GM12878 (cell line): ENCODE results near the gene ISOC2. TPM values are rescaled to one million over a fixed set of nuclear protein-coding genes. Genes with fewer than 3 reads are reported as not detected.

ENCODE experiments used
- ATAC-seq: fragments of 200-7000 bp; cut with Tn5 transposase; 3 replicates; pipeline ENCODE4 v1.9.1; 2020; ENCODE audit warnings: mild to moderate bottlenecking, moderate library complexity
- BruUV-seq: library from RNA; stranded (reverse); fragments of 400-500 nt; replicated peaks from 2 replicates; lab custom pipeline; 2021; lab: Mats Ljungman, UMichigan
- CTCF ChIA-PET: fragments of 300-600 bp; sonication (Branson Sonifier 250); formaldehyde crosslinking; extraction: SDS; loops from one replicate; lab custom pipeline; 2021; ENCODE audit warnings: inconsistent platforms; lab: Yijun Ruan, JAX
- POLR2A ChIA-PET: fragments of 350-600 bp; formaldehyde crosslinking; extraction: SDS; loops from one replicate; lab custom pipeline; 2021; ENCODE audit warnings: inconsistent platforms; lab: Charles Lee
- RAD21 ChIA-PET: fragments of 300-600 bp; sonication (Branson Sonifier 250); formaldehyde crosslinking; loops from one replicate; lab custom pipeline; 2023; ENCODE audit warnings: antibody characterized with exemption; ENCODE audit not compliant: unreplicated experiment; lab: Charles Lee
- SMC1A ChIA-PET: fragments of 300-600 bp; sonication (Branson Sonifier 250); formaldehyde crosslinking; loops from one replicate; lab custom pipeline; 2023; ENCODE audit not compliant: unreplicated experiment, uncharacterized antibody; lab: Charles Lee
- DNase-seq: peaks from one replicate; pipeline ENCODE4 v3.0.0-alpha.2; 2011; ENCODE audit warnings: low read depth, low spot score
- FAIRE-seq: peaks from 3 replicates; lab custom pipeline; 2011; peaks lifted over from hg19 to GRCh38; lab: Jason Lieb, UNC
- H2AFZ ChIP-seq: 2 replicates; pipeline ENCODE4 v1.6.0; 2011; ENCODE audit warnings: low read depth, low read length, control low read depth; ENCODE audit not compliant: control insufficient read depth
- H3K27ac ChIP-seq: 2 replicates; pipeline ENCODE4 v1.5.1; 2011; ENCODE audit warnings: control low read depth; ENCODE audit not compliant: control insufficient read depth, insufficient read depth
- H3K27me3 ChIP-seq, 2 experiments: replicated peaks in 1 of 2; 2 replicates each; pipeline versions ENCODE4 v1.6.0 to v1.6.1; 2011; ENCODE audit warnings: low read length in 1 of 2; ENCODE audit not compliant: control insufficient read depth in 2 of 2, insufficient read depth in 2 of 2
- H3K36me3 ChIP-seq, 2 experiments: 2 replicates each; pipeline ENCODE4 v1.5.1; 2011; ENCODE audit warnings: low read length in 1 of 2; ENCODE audit not compliant: control insufficient read depth in 2 of 2, insufficient read depth in 2 of 2
- H3K4me1 ChIP-seq: 2 replicates; pipeline ENCODE4 v1.6.1; 2011; ENCODE audit warnings: mild to moderate bottlenecking, low read length, moderate library complexity, mixed read lengths; ENCODE audit not compliant: control insufficient read depth, insufficient read depth
- H3K4me2 ChIP-seq: 2 replicates; pipeline ENCODE4 v1.6.0; 2011; ENCODE audit warnings: control low read depth; ENCODE audit not compliant: control insufficient read depth, insufficient read depth
- H3K4me3 ChIP-seq: fragments of 200-600 bp; sonication (generic); 2 replicates; pipeline ENCODE4 v1.5.1; 2016
- H3K79me2 ChIP-seq: 2 replicates; pipeline ENCODE4 v1.6.0; 2011; ENCODE audit warnings: low read length; ENCODE audit not compliant: control insufficient read depth, insufficient read depth
- H3K9ac ChIP-seq: 2 replicates; pipeline ENCODE4 v1.8.0; 2011; ENCODE audit warnings: low read length, control low read depth, mixed read lengths; ENCODE audit not compliant: control insufficient read depth, insufficient read depth
- H3K9me3 ChIP-seq: replicated peaks from 3 replicates; pipeline ENCODE4 v1.5.1; 2011; ENCODE audit warnings: mild to moderate bottlenecking, low read length; ENCODE audit not compliant: control insufficient read depth, insufficient read depth
- H4K20me1 ChIP-seq: 2 replicates; pipeline ENCODE4 v1.6.0; 2011; ENCODE audit not compliant: control insufficient read depth, insufficient read depth
- ASH2L ChIP-seq: fragments of 300-600, 200-600 bp; sonication (generic); IDR thresholded peaks from 2 replicates; pipeline ENCODE4 v1.6.1; 2017; ENCODE audit warnings: low read depth, mild to moderate bottlenecking, borderline replicate concordance
- CEBPB ChIP-seq, 2 experiments: fragments of 150-350 bp in 1 of 2; IDR thresholded peaks; 2 replicates each; pipeline ENCODE4 v1.6.1; 2012 to 2014; ENCODE audit warnings: low read depth in 2 of 2, low read length in 2 of 2, borderline replicate concordance in 1 of 2, inconsistent platforms in 1 of 2
- CTCF ChIP-seq, 3 experiments: IDR thresholded peaks in 2 of 3; conservative IDR thresholded peaks in 1 of 3; 2 replicates each; pipeline ENCODE4 v1.5.1; 2011; ENCODE audit warnings: low read depth in 3 of 3, low read length in 3 of 3, mild to moderate bottlenecking in 3 of 3, control low read depth in 2 of 3, moderate library complexity in 2 of 3, inconsistent platforms in 1 of 3, mixed read lengths in 1 of 3; ENCODE audit not compliant: control insufficient read depth in 2 of 3, insufficient read depth in 1 of 3; ENCODE audit errors: extremely low read depth in 1 of 3
- ESRRA ChIP-seq: IDR thresholded peaks from 2 replicates; pipeline ENCODE4 v1.6.1; 2012; ENCODE audit warnings: mild to moderate bottlenecking, low read length, improper control_type of control experiment
- GABPA ChIP-seq: IDR thresholded peaks from 2 replicates; pipeline ENCODE4 v1.6.1; 2014; ENCODE audit warnings: antibody characterized with exemption, low read depth, mild to moderate bottlenecking, inconsistent platforms
- HSF1 ChIP-seq: fragments of 150-350 bp; IDR thresholded peaks from 2 replicates; pipeline ENCODE4 v1.6.1; 2014; ENCODE audit warnings: mild to moderate bottlenecking, low read depth, low read length
- KDM1A ChIP-seq: fragments of 200-600 bp; sonication (generic); IDR thresholded peaks from 2 replicates; pipeline ENCODE4 v1.6.1; 2016; ENCODE audit warnings: borderline replicate concordance
- MLLT1 ChIP-seq: fragments of 450-650 bp; IDR thresholded peaks from 2 replicates; pipeline ENCODE4 v1.6.1; 2016; ENCODE audit warnings: mild to moderate bottlenecking
- PKNOX1 ChIP-seq: fragments of 450-650 bp; IDR thresholded peaks from 2 replicates; pipeline ENCODE4 v1.6.1; 2016; ENCODE audit warnings: mild to moderate bottlenecking
- POLR2AphosphoS5 ChIP-seq: IDR thresholded peaks from 2 replicates; pipeline ENCODE4 v1.6.1; 2011; ENCODE audit warnings: mild to moderate bottlenecking, low read length, inconsistent platforms
- RAD51 ChIP-seq: fragments of 450-650 bp; IDR thresholded peaks from 2 replicates; pipeline ENCODE4 v1.6.1; 2016; ENCODE audit warnings: moderate library complexity, mild to moderate bottlenecking, inconsistent platforms
- YY1 ChIP-seq: IDR thresholded peaks from 2 replicates; pipeline ENCODE4 v1.6.1; 2011; ENCODE audit warnings: low read depth, mild to moderate bottlenecking, low read length
- ZNF24 ChIP-seq: fragments of 450-650 bp; IDR thresholded peaks from 2 replicates; pipeline ENCODE4 v1.6.1; 2017; ENCODE audit warnings: antibody characterized with exemption, mild to moderate bottlenecking
- ZNF687 ChIP-seq: fragments of 450-650 bp; IDR thresholded peaks from 2 replicates; pipeline ENCODE4 v1.6.1; 2017; ENCODE audit warnings: mild to moderate bottlenecking, moderate library complexity
- WGBS: methylation state at CpG from one replicate; pipeline ENCODE4 v1.1.6; 2016; ENCODE audit warnings: low lambda C conversion rate; ENCODE audit not compliant: insufficient replicate concordance, insufficient coverage; ENCODE audit errors: missing lambda C conversion rate; 5-methylcytosine and 5-hydroxymethylcytosine counted together
- in situ Hi-C: fragments of 300-500 bp; cut with MboI; formaldehyde crosslinking; loops from 9 replicates; pipeline ENCODE4 v1.14.3; 2018; ENCODE audit warnings: mixed read lengths
- intact Hi-C: fragments of 100-400 bp; cut with micrococcal nuclease; formaldehyde crosslinking; loops from one replicate; pipeline ENCODE4 v1.14.2; 2022; ENCODE audit not compliant: unreplicated experiment
- polyA plus RNA-seq, 11 experiments: library from polyadenylated mRNA; depleted of rRNA in 4 of 11; unstranded in 6 of 11; stranded (reverse) in 5 of 11; fragments of >200 nt; fragmentation: Nextera tagmentation in 4 of 11; fragmentation: Illumina TruSeq in 1 of 11; extraction: Ambion mirVana in 4 of 11; extraction: Trizol in 1 of 11; gene quantifications; 1 replicate in 1 of 11; 2 replicates in 10 of 11; pipeline versions ENCODE4 v1.2.1 to v1.2.3, GENCODE V29; 2011 to 2016; ENCODE audit warnings: inconsistent platforms in 2 of 11, missing spikeins in 2 of 11, low read depth in 1 of 11
- total RNA-seq, 4 experiments: library from RNA; depleted of rRNA in 3 of 4; stranded (reverse); fragments of >200 nt in 3 of 4; fragmentation: Illumina TruSeq in 1 of 4; extraction: Trizol in 1 of 4; gene quantifications; 2 replicates each; pipeline versions ENCODE4 v1.2.1 to v1.2.3, GENCODE V29; 2013 to 2021

Gene ISOC2
- total and polyA plus RNA-seq, 10 of the 15 experiments (the other 5 are each of a cell fraction or from before 2014, with no cell fraction given) = 0.72 to 238 (median 56.9) TPM

GRCh38 chr19:55464039-55464661, 2.7 kb upstream of the ISOC2 start:
- intact Hi-C loops = no loop called here
- RAD21 ChIA-PET = no interaction called here
- TF ChIP-seq KDM1A (no peak), POLR2AphosphoS5 (no peak), HSF1 (no peak), ZNF24 (no peak), ASH2L (no peak), MLLT1 (no peak), ESRRA (no peak), CEBPB (IDR thresholded peaks at IDR 0.05; ENCODE audit: borderline replicate concordance in 1 of 2, low read depth in 2 of 2, low read length in 2 of 2) (no peak), ZNF687 (no peak), GABPA (no peak), YY1 (no peak), CTCF (IDR thresholded peaks at IDR 0.05 in 2 of 3, conservative IDR thresholded peaks at IDR 0.05 in 1 of 3; ENCODE audit: control insufficient read depth in 2 of 3, extremely low read depth in 1 of 3, insufficient read depth in 1 of 3, low read depth in 3 of 3, low read length in 3 of 3) (no peak), RAD51 (no peak), PKNOX1 (no peak)

More at GRCh38 chr19:55464039-55464661, 2.7 kb upstream of the ISOC2 start:
- Histone ChIP-seq H3K4me2 (no peak overlapping the region), H3K27ac (no peak overlapping the region), H4K20me1 (no peaks in the 10 kb centered on the region; the same call in 1 of the 2 replicates), H3K36me3 (no peaks in the 10 kb centered on the region; a peak in 1 of 4 replicates), H2AFZ (no peak overlapping the region), H3K4me1 (no peaks in the 10 kb centered on the region), H3K4me3 (no peak overlapping the region), H3K79me2 (peaks cover 9% of the 10 kb centered on the region), H3K9ac (no peak overlapping the region), H3K9me3 (no peaks in the 10 kb centered on the region), H3K27me3 (no peaks in the 10 kb centered on the region)
- FAIRE-seq = no peak
- WGBS = 26% methylated on average over 23 of the region's 23 CpGs
- ChIA-PET SMC1A (no interaction called here), CTCF (no interaction called here), POLR2A (no interaction called here)
- no TSS peak for BruUV-seq
- no peak for DNase-seq
- no peak for ATAC-seq
- in situ Hi-C loops = no loop called here
